Stimulated activated CD8-positive, alpha-beta memory T cell treated with anti-CD3 and anti-CD28 coated beads, Interleukin-7, amount 100 ng/mL, for 24 hours (primary cell): ENCODE measurements around the gene DPM1.

Experiments used
- DNase-seq: peaks from one replicate; pipeline ENCODE4 v3.0.0-alpha.2; 2020; ENCODE audit warnings: low read depth

DPM1 gene

DNA sequence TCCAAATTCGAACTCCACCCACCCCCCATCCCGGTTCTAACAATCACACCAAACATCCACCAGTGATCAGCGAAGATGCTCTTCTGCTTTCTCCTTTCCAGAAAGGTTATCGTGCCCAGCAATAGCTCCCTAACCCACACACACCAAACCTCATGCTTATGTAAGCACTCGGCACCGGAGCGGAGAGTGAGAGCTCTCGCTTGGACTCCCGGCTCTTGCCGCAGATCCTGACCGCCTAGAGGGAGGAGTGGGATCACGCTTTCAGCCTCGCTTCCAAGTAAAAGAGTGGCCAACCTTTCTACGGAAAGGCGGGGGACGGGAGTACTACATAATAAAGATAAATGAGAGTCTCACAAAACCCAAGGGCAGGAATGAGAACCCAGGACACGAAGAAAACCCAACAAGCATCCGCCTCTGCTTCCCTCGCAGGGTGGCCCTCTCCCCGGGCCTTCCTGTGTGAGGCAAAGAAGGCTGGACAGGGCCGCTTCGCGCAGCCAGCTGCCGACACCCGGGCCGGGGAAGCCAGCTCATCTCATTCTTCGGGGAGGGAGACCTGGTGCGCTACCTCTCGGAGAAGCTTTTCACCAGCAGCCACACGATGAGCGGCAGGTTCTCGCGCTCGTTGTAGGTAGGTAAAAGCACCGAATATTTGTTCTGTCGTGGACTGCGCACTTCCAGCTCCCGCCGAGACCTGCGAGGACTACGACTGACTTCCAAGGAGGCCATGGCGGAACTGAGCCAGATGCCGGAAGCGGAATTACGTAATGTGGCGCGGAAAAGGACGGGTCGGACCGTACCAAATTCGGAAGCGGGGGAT is at the start of gene DPM1:
DPM1 (minus strand) TSS at position 735 of the 817 bp plus-strand sequence; CDS start at position 726, 9 bp downstream.
- DNase-seq, result peak; percentile 80

DNA sequence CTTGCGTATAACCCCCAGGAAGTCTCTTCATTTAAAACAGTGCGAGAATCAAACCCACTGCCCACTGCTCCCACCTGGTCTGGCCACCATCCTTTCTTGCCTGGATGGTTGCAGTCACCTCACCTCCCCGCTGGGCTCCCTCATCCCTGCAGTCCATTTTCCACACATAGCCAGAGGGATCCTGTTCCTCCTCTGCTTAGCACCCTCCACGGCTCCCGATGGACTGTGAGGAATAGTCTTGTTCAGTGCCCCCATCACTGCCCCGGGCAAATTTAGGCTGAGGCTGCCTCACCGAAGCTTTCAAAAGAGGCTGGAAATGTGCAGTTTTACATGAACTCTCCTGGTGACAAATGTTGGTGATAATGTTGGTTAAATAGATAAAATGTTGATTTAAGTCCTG is 46.9 kb upstream of the DPM1 start:
- DNase-seq, result no peak

DNA sequence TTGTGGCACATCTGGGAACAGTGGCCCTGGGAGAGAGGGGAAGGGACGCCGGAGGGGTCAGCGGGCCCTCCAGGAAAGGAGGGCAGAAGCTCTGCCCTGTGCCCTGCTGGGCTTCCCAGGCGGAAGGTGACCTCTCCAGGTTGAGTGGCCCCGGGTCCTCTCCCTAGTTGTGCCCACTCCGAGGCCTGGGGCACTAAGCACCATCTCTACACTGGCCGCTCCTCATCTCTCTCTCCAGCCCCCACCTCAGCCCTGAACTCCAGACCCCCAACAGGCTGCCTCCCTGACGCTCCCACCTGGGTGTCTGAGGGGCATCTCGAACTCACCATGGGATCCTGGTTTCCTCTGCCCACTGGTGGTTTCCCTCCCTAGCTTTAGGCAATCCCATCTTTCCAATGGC is 46.4 kb upstream of the DPM1 start:
- no peak for DNase-seq

DNA sequence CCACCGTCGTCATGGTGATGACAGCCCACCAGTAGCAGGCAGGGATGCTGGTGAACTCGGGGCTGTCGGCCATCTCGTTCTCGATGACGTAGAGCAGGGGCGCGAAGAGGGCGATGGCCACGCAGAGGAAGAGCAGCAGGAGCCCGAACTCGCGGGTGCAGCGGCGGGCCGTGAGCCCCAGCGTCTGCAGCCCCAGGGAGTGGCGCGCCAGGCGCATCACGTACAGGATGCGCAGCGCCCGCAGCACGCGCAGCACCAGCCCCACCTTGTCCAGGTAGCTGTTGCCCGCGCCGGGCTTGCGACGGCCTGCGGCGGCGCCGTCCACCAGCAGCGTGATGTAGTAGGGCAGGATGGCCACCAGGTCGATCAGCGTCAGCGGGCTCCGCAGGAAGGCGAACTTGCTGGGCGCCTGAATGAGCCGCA is 46.0 kb upstream of the DPM1 start:
- no peak for DNase-seq

DNA sequence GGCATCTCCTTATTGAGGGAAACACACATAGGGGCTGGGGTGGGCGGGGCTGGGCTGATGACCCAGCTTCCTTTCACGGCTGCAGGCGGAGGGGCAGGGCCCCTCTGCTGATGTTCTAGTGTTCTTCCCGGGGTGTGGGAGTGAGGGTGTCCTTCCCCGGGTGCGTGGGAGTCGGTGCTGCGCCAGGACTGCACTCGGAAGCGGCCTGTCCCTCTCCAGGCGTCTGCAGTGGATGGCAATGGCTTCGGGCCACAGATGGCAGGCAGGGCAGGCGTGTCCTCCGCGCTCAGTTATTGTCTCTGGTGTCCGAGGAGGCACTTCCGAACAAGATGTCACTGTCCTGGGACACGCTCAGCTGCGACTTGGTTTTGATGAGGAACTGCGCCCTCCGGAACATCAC is 45.4 kb upstream of the DPM1 start:
- DNase-seq, result no peak

DNA sequence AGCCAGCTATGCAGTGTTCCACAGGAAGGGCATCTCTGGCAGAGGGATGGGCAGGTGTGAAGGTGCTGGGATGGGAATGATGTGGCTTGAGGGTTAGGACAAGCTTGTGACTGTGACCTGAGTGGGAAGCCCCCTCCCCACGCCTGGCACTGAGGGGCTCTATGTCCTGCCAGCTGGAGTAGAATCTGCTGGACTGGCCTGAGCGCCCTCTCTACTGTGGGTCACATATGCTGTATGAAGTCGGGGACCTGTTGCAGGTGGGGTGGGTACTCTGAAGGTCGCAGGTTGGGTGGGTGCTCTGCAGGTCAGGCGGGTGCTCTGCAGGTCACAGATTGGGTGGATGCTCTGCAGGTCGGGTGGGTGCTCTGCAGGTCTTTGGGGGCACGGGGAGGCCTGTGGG is 44.3 kb upstream of the DPM1 start:
- no peak for DNase-seq

DNA sequence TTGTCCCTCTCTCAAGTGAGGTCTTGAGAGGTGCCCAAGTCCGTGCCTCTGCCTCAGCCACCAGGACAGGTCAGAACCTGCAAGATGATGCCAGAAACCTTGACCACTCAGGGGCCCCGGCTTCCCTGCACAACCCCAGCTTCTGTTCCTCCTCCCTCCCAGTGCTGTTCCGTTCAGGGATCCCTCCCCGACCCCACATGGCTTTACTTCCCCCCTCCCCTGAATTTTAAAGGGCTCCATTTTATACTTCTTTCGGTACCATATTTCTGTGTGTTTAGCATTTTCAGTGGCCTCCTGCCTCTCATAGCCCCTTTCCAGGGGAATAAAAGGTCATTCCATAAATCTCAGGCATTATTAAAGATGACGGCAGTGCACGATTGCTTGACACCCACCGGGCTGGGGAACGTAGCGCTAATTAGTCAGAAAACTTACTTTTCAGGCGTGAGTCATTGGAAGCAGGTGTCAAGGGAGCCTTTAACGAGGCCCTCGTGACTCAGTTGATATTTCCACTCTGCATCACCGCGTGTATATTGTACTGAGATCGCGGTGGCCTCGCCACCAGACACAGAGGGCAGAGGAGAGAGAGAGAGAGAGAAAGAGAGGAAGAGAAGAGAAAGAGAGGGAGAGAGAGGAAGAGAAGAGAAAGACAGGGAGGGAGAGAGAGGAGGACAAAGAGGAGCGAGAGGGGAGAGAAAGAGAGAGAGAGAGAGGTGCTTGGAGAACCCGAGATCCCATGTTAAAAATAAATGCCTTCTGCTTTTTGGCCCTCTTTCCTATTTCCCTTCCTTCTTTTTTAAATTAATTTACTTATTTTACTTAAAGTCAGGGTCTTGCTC is 43.3 kb upstream of the DPM1 start:
- DNase-seq, result no peak

DNA sequence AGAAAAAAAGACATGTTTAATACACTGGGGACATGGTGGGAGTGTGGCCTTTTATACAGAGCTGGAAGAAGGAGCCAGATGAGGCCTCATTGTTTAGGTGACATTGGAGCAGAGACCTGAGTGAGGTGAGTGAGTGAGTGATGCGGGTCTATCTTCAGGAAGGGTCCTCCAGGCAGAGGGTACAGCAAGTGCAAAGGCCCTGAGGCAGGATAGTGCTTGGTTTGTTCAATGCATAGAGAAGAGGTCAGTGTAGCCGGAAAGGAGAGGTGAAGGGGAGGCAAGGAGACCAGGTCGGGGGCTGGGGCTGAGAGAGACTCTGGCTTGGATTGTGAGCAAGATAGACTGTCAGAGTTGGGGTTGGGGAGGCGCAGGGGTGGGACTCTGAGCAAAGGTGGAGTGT is 41.0 kb upstream of the DPM1 start:
- no peak for DNase-seq

DNA sequence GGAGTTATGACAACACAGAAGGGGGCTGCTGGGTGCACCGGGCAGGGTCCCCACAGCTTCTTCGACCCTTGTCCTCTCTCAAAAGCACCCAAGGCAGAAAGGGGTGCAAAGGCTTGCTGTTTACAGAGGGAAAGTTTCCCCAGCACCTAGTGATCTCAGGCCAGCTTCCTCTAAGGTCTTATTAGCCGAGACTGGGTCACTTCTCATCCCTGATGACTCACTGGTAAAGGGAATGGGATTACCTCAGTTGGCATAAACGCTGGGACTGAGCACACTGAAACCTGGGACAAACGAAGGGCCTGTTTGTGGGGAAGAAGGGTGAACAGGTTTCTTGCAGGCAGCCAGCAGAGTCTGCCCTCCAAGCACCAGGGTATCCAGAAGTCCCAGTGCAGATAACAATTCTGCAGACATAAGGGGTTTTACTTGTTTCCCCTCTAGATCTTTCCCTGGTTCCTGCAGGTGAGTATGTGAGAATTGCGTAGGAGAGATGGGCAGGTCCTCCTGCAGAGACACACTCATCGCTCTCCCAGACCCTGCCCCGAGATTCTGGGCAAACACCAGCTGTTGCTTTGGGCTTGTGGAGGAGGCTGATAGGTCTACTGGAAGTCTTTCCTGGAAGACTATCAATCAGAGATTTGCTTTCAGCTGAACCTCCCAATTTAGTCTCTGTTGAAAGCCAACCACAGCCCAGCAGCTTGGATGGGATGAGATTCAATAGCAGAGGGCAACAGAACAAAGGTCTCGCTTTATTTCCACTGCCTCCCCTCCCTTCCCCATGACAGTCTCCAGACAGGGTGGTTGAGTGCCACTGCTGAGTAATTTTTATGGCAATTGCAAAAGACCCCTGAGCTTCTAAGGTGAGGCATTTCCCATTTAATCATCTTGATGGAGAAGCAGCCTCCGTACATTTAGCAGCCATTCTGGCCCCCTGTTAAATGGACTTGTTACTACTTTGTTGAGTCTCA is 38.9 kb upstream of the DPM1 start:
- DNase-seq, result no peak

DNA sequence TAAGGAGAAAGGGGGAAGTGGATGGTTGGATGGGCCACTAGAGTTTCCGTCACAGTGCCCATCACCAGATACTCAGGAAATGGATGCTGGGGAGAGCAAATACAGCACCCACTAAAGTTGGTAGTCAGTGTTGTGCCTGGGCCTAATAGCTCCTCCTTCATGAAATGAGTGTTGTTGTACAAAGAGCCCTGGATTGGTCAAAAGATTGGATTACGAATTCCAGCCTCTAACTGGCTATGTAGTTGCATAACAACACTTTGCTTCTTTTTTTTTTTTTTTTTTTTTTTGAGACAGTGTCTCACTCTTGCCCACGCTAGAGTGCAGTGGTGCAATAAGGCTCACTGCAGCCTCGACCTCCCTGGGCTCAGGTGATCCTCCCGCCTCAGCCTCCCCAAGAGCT is 37.2 kb upstream of the DPM1 start:
- no peak for DNase-seq

DNA sequence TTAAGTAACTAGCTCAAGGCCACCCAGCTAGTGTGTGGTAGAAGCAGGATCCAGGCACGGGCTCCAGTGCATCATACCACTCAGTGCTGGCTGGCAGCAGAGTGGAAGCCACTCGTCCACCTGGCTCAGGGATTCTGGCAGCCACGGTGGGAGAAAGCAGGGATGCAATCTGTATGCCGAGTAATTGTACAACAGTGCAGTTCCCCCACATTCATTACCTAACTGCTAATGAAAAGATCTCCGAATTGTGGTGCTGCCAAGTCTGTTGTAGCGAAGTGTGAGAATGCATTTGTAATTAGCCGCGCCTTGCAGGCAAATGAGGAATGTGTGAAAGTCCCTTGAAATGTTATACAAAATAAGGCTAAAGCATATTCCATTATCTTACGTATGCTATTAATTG is 35.5 kb upstream of the DPM1 start:
- no peak for DNase-seq

DNA sequence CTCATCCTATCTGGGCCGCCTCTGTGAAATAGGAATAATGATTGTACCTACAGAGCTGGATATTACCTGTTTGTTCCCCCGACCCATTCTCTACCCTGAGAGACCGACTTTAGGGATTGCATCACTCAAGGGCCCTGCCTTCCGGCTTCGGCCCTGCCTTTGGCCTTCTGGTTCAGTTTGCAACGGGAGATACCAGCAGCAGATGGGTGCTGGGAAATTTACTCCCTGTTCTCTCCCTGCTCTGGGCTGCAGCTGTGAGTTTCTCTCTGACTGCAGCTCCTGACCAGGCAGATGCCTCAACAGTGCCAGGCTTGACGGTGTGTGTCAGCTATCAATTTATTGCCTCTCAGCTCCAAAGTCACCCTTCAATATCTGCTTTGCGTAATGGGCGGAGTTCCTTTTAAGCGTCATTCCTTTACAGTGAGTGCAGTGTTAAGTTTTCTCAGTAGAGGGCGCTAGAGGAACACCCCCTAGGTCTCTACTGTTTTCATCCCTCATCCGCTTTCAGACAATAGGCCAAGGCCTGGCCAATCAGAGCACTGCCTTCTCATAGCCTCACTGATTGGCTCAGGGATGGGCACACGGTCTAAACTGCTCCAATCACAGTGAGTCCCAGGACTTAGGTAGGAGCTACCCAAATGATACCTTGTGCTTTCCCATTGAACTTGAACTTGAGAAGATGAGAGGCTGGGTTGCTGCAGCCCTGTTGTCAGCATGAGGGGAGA is 34.6 kb upstream of the DPM1 start:
- DNase-seq, result no peak

DNA sequence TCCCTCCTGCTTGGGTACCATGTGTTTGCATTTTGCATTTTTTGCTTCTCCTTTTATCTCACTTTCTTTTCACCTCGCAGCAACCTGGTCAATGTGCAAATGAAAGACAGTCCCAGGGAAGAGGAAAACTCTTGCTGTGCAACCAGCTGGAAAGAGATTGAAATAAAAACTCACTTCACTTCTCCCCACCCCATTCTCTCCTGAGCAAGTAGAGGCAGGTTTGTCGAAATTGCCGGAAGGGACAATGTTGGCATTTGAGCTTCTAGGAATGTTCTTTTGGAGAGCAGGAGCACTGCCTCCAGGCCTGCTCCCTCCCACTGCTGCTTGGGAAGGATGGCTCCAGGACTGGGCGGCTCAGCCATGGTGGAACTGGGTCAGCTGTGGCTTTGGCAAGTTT is 34.0 kb upstream of the DPM1 start:
- no peak for DNase-seq

DNA sequence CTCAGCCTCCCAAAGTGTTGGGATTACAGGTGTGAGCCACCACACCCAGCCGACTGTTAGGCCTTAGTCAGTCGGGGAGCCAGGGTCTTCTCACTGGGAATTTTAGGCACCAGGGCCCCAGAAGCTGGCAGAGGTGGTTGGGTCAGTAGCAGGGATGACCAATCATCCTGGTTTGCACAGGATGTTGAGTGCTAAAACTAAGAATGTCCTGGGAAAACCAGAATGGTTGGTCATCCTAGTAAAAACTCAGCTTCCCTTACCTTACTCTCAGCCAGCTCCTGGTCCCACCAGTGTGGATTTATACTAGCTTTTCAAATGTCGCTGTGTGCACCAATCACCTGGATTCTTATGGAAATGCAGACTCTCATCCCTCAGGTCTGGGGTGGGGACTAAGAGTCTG is 32.7 kb upstream of the DPM1 start:
- DNase-seq, result no peak

DNA sequence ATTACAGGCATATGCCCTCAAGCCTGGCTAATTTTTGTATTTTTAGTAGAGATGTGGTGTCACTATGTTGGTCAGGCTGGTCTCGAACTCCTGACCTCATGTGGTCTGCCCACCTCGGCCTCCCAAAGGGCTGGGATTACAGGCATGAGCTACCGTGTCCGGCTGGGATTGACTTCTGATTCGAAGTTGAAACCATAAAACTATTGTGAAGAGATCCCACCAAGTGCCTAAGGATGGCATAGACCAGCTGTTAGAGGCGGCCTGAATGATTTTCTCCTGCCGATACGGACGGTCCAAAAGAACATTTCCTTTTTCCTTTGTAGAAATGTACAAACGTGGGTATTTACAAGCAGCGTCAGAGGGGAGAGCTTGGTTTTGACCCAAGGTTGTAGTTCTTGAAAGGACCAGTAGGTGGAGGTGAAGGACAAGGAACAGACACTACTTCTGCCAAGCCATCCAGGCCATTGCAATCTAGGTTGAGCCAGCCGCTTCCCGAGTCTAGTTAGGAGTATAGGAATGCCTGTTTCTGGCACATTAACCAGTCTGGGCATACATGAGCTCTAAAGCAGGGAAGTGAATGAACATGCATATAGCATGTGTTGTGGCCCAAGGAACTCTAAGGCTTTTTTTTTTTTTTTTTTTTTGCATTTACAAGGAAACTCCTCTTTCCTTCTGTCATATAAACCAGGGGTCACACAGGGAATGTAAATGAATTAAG is 29.3 kb upstream of the DPM1 start:
- DNase-seq, result no peak

DNA sequence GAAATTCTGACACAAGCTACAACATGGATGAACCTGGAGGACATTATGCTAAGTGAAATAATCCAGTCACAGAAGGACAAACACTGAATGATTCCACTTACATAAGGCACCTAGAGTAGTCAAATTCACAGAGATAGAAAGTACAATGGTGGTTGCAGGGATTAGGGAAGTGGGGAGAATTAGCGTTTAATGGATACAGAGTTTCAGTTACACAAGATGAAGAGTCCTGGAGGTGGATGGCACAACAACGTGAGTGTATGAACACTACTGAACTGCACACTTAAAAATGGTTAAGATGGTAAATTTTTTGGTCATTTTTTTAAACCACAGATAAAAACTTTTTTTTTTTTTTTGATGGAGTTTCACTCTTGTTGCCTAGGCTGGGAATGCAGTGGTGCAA is 25.0 kb upstream of the DPM1 start:
- DNase-seq, result no peak

DNA sequence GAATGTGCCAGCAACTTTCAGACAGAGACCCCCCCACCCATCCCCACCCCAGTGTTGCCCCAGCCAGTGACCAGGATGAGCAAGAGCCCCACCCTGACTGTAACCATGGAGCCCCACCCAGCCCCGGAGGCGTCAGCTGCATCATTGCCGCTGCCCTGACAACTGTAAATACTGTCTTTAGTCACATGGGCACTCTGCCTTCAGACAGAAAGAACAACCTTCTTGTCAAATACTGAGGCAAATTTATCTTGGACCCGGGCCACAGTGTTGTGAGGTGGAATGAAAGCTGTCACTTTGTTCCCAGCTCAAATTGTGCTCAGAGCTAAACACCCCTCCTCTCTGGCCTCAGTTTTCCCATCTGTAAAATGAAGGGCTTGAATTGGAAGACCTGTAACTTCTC is 24.0 kb upstream of the DPM1 start:
- DNase-seq, result no peak

DNA sequence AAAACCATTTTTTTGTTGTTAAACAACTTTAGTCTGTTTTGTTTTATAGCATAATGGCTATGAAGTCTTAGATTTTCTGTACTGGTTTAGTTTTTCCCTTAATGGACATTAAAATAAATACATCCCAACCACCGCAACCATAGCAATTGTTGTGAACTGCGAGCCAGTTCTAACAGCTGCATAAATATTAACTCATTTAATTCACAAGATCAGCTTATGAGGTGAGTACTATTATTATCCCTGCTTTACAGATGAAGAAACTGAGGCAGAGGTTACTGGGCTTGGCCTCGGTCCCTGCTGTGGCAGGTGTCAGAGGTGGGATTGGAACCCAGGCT is 23.3 kb upstream of the DPM1 start:
- no peak for DNase-seq

DNA sequence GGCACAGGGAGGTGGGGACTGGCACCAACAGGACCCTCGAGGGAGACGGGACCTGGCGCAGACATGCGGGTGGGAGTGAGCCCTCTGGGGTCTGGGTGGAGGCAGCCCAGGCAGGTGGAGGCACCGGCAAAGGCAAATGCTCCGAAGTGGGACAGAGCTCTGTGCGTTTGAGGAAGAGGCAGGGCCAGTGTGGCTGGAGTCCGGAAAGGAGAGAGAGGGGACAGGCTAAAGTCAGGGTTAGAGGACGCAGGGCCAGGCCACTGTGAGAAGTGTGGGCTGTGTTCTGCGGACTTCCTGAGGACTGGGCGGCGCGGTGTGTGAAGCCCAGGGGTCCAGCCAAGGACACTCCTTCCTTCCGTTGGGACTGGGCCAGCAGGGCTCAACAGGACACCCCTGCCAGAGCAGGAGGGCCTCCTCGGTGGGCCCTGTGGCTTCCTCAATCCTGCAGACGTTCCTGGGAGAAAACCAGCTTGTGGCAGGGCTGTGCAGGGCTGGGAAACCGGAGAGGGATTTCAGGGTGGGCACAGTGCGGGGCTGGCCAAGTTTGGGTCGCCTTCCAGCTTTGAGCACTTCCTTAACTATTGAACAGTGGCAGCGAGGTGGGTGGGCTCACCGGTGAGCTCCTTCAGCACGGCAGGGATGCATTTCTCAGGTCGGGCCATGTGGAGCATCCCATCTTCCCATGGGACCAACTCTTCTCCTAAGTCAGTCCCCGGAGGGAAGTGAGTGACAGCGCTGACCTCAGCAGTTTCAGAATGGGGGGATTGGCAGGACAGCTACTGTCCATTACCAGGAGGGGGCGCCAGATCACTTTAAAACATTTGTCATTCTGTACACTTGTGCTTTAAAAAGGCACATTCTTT is 22.8 kb upstream of the DPM1 start:
- DNase-seq, result peak; percentile 46

DNA sequence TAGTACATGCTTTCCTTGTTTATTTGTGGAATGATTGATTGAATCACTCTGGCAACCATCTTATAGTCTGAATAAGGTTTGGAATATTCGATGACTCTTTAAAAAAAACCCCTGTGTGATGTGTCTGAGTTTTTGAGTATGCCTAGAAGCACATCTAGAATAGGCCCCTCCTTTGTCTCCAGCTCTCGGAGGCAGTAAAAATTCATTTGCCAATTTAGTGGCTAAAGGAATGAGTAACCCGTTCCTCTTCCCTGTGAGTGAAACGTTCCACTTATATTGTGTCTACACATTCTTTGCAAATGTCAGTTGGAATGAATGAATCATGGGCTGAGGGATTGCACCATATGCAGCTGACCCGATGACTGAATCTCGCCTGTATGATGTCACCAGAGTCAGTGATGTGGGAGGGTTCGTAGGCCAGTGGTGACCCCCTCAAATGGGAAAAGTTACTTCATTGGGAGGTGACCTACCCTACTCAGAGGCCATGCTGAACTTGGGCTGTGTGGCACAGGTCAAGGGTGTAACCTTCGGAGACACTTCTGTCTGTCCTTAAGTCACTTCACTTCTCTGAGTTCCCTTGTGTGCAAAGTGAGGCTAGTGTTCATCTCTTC is 21.8 kb upstream of the DPM1 start:
- DNase-seq, result no peak
